KMS-11 (cell line): ENCODE data around the gene SMG7.

Source experiments
- H2AFZ ChIP-seq: fragments of 200-600 bp; sonication (generic); 2 replicates; pipeline ENCODE4 v1.6.1; 2016; ENCODE audit warnings: antibody characterized with exemption, mixed run types, low read depth
- H3K27ac ChIP-seq: fragments of 200-600 bp; sonication (generic); 2 replicates; pipeline ENCODE4 v1.6.1; 2016; ENCODE audit warnings: mild to moderate bottlenecking, mixed run types
- H3K27me3 ChIP-seq: fragments of 200-600 bp; sonication (generic); 2 replicates; pipeline ENCODE4 v1.6.1; 2017; ENCODE audit warnings: mild to moderate bottlenecking, low read depth, mixed run types, moderate library complexity; ENCODE audit not compliant: insufficient read depth
- H3K36me3 ChIP-seq: fragments of 200-600 bp; sonication (generic); 2 replicates; pipeline ENCODE4 v1.6.1; 2017; ENCODE audit warnings: mild to moderate bottlenecking, mixed run types; ENCODE audit not compliant: insufficient read depth
- H3K4me1 ChIP-seq: fragments of 200-600 bp; sonication (generic); 2 replicates; pipeline ENCODE4 v1.6.1; 2016; ENCODE audit warnings: mild to moderate bottlenecking, low read depth, mixed run types; ENCODE audit not compliant: poor library complexity, severe bottlenecking
- H3K4me2 ChIP-seq: fragments of 200-600 bp; sonication (generic); 2 replicates; pipeline ENCODE4 v1.7.0; 2016; ENCODE audit warnings: mild to moderate bottlenecking, mixed run types
- H3K4me3 ChIP-seq: fragments of 200-600 bp; sonication (generic); IDR thresholded peaks from 2 replicates; pipeline ENCODE4 v1.6.1; 2017; ENCODE audit warnings: low read depth, low read length, mixed read lengths; ENCODE audit not compliant: insufficient read depth
- H3K79me2 ChIP-seq: fragments of 200-600 bp; sonication (generic); 2 replicates; pipeline ENCODE4 v1.6.1; 2016; ENCODE audit warnings: low read depth, mixed run types; ENCODE audit not compliant: insufficient read depth
- H3K9ac ChIP-seq: fragments of 200-600 bp; sonication (generic); 2 replicates; pipeline ENCODE4 v1.6.1; 2016; ENCODE audit warnings: mild to moderate bottlenecking, mixed run types
- H4K20me1 ChIP-seq: fragments of 200-600 bp; sonication (generic); 2 replicates; pipeline ENCODE4 v1.6.1; 2016; ENCODE audit warnings: mild to moderate bottlenecking, mixed run types; ENCODE audit not compliant: insufficient read depth
- CTCF ChIP-seq: fragments of 200-600 bp; sonication (generic); conservative IDR thresholded peaks from 2 replicates; pipeline ENCODE4 v1.6.1; 2017; ENCODE audit warnings: low read depth, mild to moderate bottlenecking, antibody characterized with exemption, low read length, moderate library complexity, mixed read lengths

The SMG7 gene

DNA sequence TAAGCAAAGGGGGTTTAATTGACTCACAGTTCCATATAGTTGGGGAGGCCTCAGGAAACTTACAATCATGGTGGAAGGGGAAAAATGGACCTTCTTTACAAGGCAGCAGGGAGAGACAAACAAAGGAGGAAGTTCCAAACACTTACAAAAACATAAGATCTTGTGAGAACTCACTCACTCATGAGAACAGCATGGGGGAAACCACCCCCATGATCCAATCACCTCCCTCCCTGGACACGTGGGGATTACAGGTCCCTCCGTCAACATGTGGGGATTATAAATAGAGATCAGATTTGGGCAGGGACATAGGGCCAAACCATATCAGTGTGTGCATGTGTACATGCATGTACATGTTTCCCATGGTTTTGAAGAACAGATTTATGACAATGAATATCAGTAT, 5.5 kb upstream of the SMG7 start:
- Histone ChIP-seq H4K20me1 (no peaks in the 10 kb centered on the region), H3K9ac (no peak overlapping the region), H3K4me3 (no peak overlapping the region), H3K36me3 (no peaks in the 10 kb centered on the region), H3K4me2 (no peak overlapping the region), H3K27me3 (no peaks in the 10 kb centered on the region), H3K27ac (no peak overlapping the region), H3K4me1 (peaks cover 10% of the 10 kb centered on the region), H2AFZ (no peak overlapping the region), H3K79me2 (no peaks in the 10 kb centered on the region)
- no peak for TF ChIP-seq CTCF

GRCh38 chr1:183467687-183468086, 4.6 kb upstream of the SMG7 start:
- Histone ChIP-seq H4K20me1 (no peaks in the 10 kb centered on the region), H3K4me3 (no peak overlapping the region), H3K27me3 (no peaks in the 10 kb centered on the region), H3K4me1 (peaks cover 10% of the 10 kb centered on the region), H2AFZ (no peak overlapping the region), H3K9ac (no peak overlapping the region), H3K4me2 (no peak overlapping the region), H3K36me3 (no peaks in the 10 kb centered on the region), H3K27ac (no peak overlapping the region), H3K79me2 (peaks cover 3% of the 10 kb centered on the region; the same call in 1 of the 2 replicates)
- TF ChIP-seq CTCF = no peak

- Histone ChIP-seq H3K27me3 (no peaks in the 10 kb centered on the region), H3K27ac (peak overlapping the region; percentile 97), H3K4me1 (peaks cover 31% of the 10 kb centered on the region), H3K4me2 (peak overlapping the region; percentile 93), H3K9ac (peak overlapping the region; percentile 92), H3K4me3 (peak overlapping the region; percentile 79), H3K79me2 (peaks cover 30% of the 10 kb centered on the region), H4K20me1 (peaks cover 6% of the 10 kb centered on the region; the same call in 1 of the 2 replicates), H3K36me3 (no peaks in the 10 kb centered on the region), H2AFZ (peak overlapping the region; percentile 75)
- TF ChIP-seq CTCF = peak; percentile 64
Measured at GRCh38 chr1:183470147-183470960, 1.9 kb upstream of the SMG7 start.

GRCh38 chr1:183470961-183471742, 1.1 kb upstream of the SMG7 start:
- H3K4me1 ChIP-seq = peaks cover 39% of the 10 kb centered on the region
- peak overlapping the region; percentile 97 for H3K27ac ChIP-seq
- H2AFZ ChIP-seq = peak overlapping the region; percentile 75
- H3K79me2 ChIP-seq = peaks cover 38% of the 10 kb centered on the region
- H3K9ac ChIP-seq = peak overlapping the region; percentile 92
- no peaks in the 10 kb centered on the region for H3K27me3 ChIP-seq
- H3K4me2 ChIP-seq = peak overlapping the region; percentile 93
- peak overlapping the region; percentile 83 for H3K4me3 ChIP-seq
- TF ChIP-seq CTCF = 0 out of 2 replicates have a peak, but pooled peaks have one; percentile 28
- H4K20me1 ChIP-seq = peaks cover 9% of the 10 kb centered on the region; the same call in 1 of the 2 replicates
- H3K36me3 ChIP-seq = no peaks in the 10 kb centered on the region
